HL-60 (cell line): ENCODE data around the gene SLC25A44.

ENCODE experiments used
- DNase-seq, 2 experiments: peaks; one replicate each; pipeline ENCODE4 v3.0.0-alpha.2; 2010 to 2020; ENCODE audit warnings: low read depth in 1 of 2, low spot score in 1 of 2
- H3K27ac ChIP-seq: fragments of 250-450 bp; sonication (Bioruptor Pico); replicated peaks from 2 replicates; pipeline ENCODE4 v1.5.1; 2020; ENCODE audit warnings: mild to moderate bottlenecking, moderate library complexity
- H3K27me3 ChIP-seq: fragments of 250-450 bp; sonication (Bioruptor Pico); 2 replicates; pipeline ENCODE4 v1.5.1; 2021; ENCODE audit warnings: mild to moderate bottlenecking, moderate library complexity; ENCODE audit not compliant: insufficient read depth, poor library complexity, severe bottlenecking
- H3K4me3 ChIP-seq: replicated peaks from 2 replicates; pipeline ENCODE4 v1.5.1; 2011; ENCODE audit warnings: mild to moderate bottlenecking, control low read depth, low read length; ENCODE audit not compliant: insufficient read depth
- GABPA ChIP-seq: IDR thresholded peaks from 2 replicates; pipeline ENCODE4 v1.6.1; 2012; ENCODE audit warnings: low read depth
- POLR2AphosphoS5 ChIP-seq: IDR thresholded peaks from 2 replicates; pipeline ENCODE4 v1.6.1; 2012; ENCODE audit warnings: low read depth
- SPI1 ChIP-seq: IDR thresholded peaks from 2 replicates; pipeline ENCODE4 v1.6.1; 2012; ENCODE audit warnings: low read depth, mild to moderate bottlenecking, borderline replicate concordance
- TF ChIP-seq, protein P1 (sequence below): IDR thresholded peaks from 2 replicates; pipeline ENCODE4 v1.6.1; 2012; ENCODE audit warnings: low read depth; ENCODE audit not compliant: insufficient replicate concordance
- TF ChIP-seq, protein P2 (sequence below): IDR thresholded peaks from one replicate; pipeline ENCODE4 v1.5.1; 2011; ENCODE audit warnings: low read length, control low read depth, inconsistent platforms; ENCODE audit not compliant: insufficient read depth

SLC25A44 gene

DNA sequence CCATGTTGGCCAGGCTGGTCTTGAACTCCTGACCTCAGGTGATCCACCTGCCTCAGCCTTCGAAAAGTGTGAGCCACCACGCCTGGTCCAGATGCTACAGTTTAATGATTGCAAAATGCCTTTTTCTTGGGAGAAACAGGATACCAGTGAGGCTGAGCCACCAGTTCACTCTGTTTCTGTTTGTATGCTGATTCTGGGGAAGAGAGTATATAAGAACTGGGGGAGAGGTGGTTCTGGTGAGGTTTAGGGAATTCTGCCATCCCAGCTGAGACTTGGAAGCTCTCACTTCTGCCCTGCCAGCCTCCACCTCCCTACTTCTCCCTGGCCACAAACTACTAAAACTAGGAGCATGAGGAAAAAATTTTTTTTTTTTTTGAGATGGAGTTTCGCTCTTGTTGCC, 10.8 kb downstream of the SLC25A44 start:
- no peak for DNase-seq
- Histone ChIP-seq H3K27me3 (no peaks in the 10 kb centered on the region), H3K4me3 (no peak overlapping the region), H3K27ac (no peak overlapping the region)
- TF ChIP-seq SPI1 (no peak), GABPA (no peak)

GRCh38 chr1:156211243-156211642, 17.3 kb downstream of the SLC25A44 start:
- no peak overlapping the region for H3K27ac ChIP-seq
- no peak for DNase-seq
- no peak overlapping the region for H3K4me3 ChIP-seq
- TF ChIP-seq, protein P1, sequence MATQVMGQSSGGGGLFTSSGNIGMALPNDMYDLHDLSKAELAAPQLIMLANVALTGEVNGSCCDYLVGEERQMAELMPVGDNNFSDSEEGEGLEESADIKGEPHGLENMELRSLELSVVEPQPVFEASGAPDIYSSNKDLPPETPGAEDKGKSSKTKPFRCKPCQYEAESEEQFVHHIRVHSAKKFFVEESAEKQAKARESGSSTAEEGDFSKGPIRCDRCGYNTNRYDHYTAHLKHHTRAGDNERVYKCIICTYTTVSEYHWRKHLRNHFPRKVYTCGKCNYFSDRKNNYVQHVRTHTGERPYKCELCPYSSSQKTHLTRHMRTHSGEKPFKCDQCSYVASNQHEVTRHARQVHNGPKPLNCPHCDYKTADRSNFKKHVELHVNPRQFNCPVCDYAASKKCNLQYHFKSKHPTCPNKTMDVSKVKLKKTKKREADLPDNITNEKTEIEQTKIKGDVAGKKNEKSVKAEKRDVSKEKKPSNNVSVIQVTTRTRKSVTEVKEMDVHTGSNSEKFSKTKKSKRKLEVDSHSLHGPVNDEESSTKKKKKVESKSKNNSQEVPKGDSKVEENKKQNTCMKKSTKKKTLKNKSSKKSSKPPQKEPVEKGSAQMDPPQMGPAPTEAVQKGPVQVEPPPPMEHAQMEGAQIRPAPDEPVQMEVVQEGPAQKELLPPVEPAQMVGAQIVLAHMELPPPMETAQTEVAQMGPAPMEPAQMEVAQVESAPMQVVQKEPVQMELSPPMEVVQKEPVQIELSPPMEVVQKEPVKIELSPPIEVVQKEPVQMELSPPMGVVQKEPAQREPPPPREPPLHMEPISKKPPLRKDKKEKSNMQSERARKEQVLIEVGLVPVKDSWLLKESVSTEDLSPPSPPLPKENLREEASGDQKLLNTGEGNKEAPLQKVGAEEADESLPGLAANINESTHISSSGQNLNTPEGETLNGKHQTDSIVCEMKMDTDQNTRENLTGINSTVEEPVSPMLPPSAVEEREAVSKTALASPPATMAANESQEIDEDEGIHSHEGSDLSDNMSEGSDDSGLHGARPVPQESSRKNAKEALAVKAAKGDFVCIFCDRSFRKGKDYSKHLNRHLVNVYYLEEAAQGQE, result no peak
- TF ChIP-seq POLR2AphosphoS5 (no peak), GABPA (no peak), SPI1 (no peak)
- H3K27me3 ChIP-seq, result no peaks in the 10 kb centered on the region

GRCh38 chr1:156212130-156212529, 18.2 kb downstream of the SLC25A44 start:
- TF ChIP-seq SPI1 (no peak), POLR2AphosphoS5 (no peak), GABPA (no peak)
- TF ChIP-seq, protein P1, result no peak
- TF ChIP-seq, protein P2, sequence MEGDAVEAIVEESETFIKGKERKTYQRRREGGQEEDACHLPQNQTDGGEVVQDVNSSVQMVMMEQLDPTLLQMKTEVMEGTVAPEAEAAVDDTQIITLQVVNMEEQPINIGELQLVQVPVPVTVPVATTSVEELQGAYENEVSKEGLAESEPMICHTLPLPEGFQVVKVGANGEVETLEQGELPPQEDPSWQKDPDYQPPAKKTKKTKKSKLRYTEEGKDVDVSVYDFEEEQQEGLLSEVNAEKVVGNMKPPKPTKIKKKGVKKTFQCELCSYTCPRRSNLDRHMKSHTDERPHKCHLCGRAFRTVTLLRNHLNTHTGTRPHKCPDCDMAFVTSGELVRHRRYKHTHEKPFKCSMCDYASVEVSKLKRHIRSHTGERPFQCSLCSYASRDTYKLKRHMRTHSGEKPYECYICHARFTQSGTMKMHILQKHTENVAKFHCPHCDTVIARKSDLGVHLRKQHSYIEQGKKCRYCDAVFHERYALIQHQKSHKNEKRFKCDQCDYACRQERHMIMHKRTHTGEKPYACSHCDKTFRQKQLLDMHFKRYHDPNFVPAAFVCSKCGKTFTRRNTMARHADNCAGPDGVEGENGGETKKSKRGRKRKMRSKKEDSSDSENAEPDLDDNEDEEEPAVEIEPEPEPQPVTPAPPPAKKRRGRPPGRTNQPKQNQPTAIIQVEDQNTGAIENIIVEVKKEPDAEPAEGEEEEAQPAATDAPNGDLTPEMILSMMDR, result no peak
- DNase-seq, result no peak
- no peaks in the 10 kb centered on the region for H3K27me3 ChIP-seq
- no peak overlapping the region for H3K4me3 ChIP-seq
- H3K27ac ChIP-seq, result no peak overlapping the region

DNA sequence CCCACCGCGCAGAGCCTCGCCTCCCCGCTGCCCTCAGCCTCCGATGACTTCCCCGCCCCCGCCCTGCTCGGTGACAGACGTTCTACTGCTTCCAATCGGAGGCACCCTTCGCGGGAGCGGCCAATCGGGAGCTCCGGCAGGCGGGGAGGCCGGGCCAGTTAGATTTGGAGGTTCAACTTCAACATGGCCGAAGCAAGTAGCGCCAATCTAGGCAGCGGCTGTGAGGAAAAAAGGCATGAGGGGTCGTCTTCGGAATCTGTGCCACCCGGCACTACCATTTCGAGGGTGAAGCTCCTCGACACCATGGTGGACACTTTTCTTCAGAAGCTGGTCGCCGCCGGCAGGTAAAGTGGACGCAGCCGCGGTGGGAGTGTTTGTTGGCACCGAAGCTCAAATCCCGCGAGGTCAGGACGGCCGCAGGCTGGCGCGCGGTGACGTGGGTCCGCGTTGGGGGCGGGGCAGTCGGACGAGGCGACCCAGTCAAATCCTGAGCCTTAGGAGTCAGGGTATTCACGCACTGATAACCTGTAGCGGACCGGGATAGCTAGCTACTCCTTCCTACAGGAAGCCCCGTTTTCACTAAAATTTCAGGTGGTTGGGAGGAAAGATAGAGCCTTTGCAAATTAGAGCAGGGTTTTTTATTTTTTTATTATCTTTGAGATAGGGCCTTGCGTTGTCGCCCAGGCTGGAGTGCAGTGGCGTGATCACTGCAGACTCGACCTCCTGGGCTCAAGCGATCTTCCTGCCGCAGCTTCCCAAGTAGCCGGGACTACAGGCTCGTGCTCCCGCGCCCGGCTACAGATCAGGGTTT, 19.1 kb downstream of the SLC25A44 start, which contains the start of gene PMF1:
Gene PMF1 (plus strand): TSS at position 175 of the 811 bp plus-strand sequence. CDS start 9 bp downstream, at position 184.
- Histone ChIP-seq H3K27me3 (no peaks in the 10 kb centered on the region), H3K4me3 (peak within 1 kb of the TSS; percentile 77), H3K27ac (peak within 1 kb of the TSS; percentile 93)
- DNase-seq, result peak; percentile 84 to 98
- no peak for TF ChIP-seq GABPA
- TF ChIP-seq, protein P1, result peak; percentile 77
- TF ChIP-seq POLR2AphosphoS5, result peak; percentile 95
- TF ChIP-seq SPI1, result no peak
- TF ChIP-seq, protein P2, result no peak
